Measurements from ENCODE around the gene CTTNBP2. TPM values are rescaled to one million over a fixed set of nuclear protein-coding genes. Genes with fewer than 3 reads are reported as not detected.

Gene CTTNBP2
- total RNA-seq, 4 donors from 2014 or later, result 2.6 to 6.2 (median 4.3) TPM

DNA sequence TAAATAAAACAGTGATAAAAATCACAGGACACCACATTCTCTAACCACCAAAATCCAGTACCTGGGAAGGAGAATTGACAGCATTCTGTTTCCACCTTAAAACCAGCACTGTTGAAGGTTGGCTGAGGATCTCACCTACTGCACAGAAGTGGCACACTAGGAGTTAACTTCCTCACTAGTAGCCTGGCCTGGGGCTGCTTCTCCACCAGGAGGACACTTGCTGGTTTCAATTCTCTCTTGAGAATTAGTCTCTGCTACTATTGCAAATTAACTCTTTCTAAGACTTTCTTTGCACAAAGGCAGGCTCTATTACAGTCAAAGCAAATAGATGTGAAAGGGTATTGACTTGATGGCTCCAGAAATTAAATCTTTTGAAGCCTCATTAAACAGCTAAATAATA, 2.3 kb upstream of the CTTNBP2 start:
- Histone ChIP-seq H3K4me1 (peaks cover 0 to 19% (median 13%) of the 10 kb centered on the region in 4 donors), H3K27me3 (peaks cover 34% of the 10 kb centered on the region), H3K27ac (no peak overlapping the region), H3K36me3 (no peaks in the 10 kb centered on the region), H3K4me3 (no peak overlapping the region), H3K9me3 (no peaks in the 10 kb centered on the region)
- DNase-seq, result no peak
- in situ Hi-C loops (cut with MboI; ENCODE audit: low pct_ligation_motif_present in 1 of 4, low pct_unique_long_range_greater_than_20kb in 1 of 4, low sequenced_read_pairs in 3 of 4) (no loop called here), intact Hi-C loops (cut with DNase I; ENCODE audit: low total_unique reads) (no loop called here)
- TF ChIP-seq POLR2A (IDR thresholded peaks at IDR 0.05), result no peak
- TF ChIP-seq, protein P1, sequence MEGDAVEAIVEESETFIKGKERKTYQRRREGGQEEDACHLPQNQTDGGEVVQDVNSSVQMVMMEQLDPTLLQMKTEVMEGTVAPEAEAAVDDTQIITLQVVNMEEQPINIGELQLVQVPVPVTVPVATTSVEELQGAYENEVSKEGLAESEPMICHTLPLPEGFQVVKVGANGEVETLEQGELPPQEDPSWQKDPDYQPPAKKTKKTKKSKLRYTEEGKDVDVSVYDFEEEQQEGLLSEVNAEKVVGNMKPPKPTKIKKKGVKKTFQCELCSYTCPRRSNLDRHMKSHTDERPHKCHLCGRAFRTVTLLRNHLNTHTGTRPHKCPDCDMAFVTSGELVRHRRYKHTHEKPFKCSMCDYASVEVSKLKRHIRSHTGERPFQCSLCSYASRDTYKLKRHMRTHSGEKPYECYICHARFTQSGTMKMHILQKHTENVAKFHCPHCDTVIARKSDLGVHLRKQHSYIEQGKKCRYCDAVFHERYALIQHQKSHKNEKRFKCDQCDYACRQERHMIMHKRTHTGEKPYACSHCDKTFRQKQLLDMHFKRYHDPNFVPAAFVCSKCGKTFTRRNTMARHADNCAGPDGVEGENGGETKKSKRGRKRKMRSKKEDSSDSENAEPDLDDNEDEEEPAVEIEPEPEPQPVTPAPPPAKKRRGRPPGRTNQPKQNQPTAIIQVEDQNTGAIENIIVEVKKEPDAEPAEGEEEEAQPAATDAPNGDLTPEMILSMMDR (IDR thresholded peaks at IDR 0.05), result peak in 1 of 5 experiments; percentile 3

DNA sequence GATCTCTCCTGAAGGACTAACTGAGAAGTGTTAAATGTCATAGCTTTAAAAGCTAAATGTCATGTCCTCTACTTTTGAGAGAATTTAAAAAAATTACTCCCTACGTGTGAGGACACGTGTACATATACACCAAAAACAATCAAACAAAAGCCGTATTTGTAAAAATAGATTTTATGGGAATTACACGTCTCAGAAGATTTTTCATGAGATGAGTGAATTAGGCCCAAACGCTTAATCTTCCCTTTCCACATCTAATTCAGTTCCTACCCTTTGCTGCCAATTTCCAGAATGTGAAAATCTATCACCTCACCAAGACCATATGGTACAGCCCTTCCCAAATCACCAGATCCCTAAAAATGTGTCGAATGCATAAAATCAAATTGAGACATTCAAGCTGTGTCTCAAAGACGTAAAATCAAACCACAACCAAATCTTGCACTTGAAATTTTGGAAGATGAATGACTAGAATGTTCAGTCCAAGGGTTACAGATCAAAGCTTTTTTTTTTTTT, 1.0 kb upstream of the CTTNBP2 start:
- H3K27ac ChIP-seq, result no peak overlapping the region
- DNase-seq, result no peak
- no peak overlapping the region for H3K4me3 ChIP-seq
- WGBS, 2 donors (ENCODE audit: low coverage in 1 of 2), result 52 to 71% methylated on average over 7 of the region's 7 CpGs
- H3K4me1 ChIP-seq, result peaks cover 0 to 19% (median 13%) of the 10 kb centered on the region in 4 donors
- intact Hi-C loops (cut with DNase I; ENCODE audit: low total_unique reads), result no loop called here
- H3K36me3 ChIP-seq, result no peaks in the 10 kb centered on the region
- no peaks in the 10 kb centered on the region for H3K9me3 ChIP-seq
- TF ChIP-seq, protein P1 (IDR thresholded peaks at IDR 0.05), result no peak
- no peak for TF ChIP-seq POLR2AphosphoS5 (IDR thresholded peaks at IDR 0.05)
- no peak for TF ChIP-seq EP300 (IDR thresholded peaks at IDR 0.05; ENCODE audit: low read depth)
- TF ChIP-seq POLR2A (IDR thresholded peaks at IDR 0.05), result no peak
- H3K27me3 ChIP-seq, result peaks cover 34% of the 10 kb centered on the region
- in situ Hi-C loops (cut with MboI; ENCODE audit: low pct_ligation_motif_present in 1 of 4, low pct_unique_long_range_greater_than_20kb in 1 of 4, low sequenced_read_pairs in 3 of 4), result no loop called here

DNA sequence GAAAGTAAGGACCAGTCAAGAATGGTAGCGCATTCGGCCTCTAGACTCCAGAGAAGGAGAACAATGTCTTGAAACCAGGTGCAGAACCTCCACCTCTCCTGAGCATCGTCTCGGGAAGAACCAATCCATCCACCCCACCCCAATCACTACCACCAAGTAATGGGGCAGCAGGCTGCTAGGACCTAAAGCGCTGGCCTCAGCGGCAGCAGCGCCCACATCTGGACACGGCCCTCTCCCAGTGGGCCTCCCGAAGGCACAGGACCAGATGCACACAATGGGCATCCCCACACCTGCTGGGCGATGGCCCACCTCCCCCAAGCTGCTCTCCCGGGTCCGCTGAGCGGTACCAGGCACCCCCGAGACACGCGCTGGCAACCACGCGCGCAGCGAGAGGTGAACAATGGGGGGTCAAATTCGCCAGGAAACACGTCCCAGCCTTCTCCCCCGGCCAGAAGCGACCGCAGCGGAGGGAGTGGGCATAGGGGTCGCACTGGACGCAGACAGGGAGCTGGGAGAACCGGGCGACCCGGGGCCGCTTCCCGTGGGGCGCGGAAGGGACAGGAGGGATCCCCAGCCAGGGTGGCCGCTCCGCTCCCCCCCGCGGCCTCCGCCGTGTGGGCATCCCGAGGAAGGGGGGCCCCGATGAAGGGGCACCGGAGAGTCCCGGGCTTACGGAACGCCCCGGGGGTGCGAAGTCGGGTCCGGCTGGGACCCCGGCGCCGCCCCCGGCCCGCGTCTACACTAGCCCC, 506 bp downstream of the CTTNBP2 start:
- WGBS, 2 donors (ENCODE audit: low coverage in 1 of 2), result 0 to 4% methylated on average over 3 to 42 of the region's 57 CpGs
- Histone ChIP-seq H3K4me3 (peak overlapping the region; percentile 54 to 86 (median 64)), H3K27ac (peak overlapping the region; percentile 65 to 75 (median 74)), H3K27me3 (peaks cover 34% of the 10 kb centered on the region), H3K36me3 (no peaks in the 10 kb centered on the region), H3K4me1 (peaks cover 0 to 19% (median 13%) of the 10 kb centered on the region in 4 donors), H3K9me3 (no peaks in the 10 kb centered on the region)
- TF ChIP-seq EP300 (IDR thresholded peaks at IDR 0.05; ENCODE audit: low read depth) (no peak), POLR2AphosphoS5 (IDR thresholded peaks at IDR 0.05) (no peak), POLR2A (IDR thresholded peaks at IDR 0.05) (no peak)
- TF ChIP-seq, protein P1 (IDR thresholded peaks at IDR 0.05), result peak in 1 of 5 experiments; percentile 11
- in situ Hi-C loops (cut with MboI; ENCODE audit: low pct_ligation_motif_present in 1 of 4, low pct_unique_long_range_greater_than_20kb in 1 of 4, low sequenced_read_pairs in 3 of 4), result no loop called here
- peak; percentile 8 for DNase-seq
- intact Hi-C loops (cut with DNase I; ENCODE audit: low total_unique reads), result no loop called here

DNA sequence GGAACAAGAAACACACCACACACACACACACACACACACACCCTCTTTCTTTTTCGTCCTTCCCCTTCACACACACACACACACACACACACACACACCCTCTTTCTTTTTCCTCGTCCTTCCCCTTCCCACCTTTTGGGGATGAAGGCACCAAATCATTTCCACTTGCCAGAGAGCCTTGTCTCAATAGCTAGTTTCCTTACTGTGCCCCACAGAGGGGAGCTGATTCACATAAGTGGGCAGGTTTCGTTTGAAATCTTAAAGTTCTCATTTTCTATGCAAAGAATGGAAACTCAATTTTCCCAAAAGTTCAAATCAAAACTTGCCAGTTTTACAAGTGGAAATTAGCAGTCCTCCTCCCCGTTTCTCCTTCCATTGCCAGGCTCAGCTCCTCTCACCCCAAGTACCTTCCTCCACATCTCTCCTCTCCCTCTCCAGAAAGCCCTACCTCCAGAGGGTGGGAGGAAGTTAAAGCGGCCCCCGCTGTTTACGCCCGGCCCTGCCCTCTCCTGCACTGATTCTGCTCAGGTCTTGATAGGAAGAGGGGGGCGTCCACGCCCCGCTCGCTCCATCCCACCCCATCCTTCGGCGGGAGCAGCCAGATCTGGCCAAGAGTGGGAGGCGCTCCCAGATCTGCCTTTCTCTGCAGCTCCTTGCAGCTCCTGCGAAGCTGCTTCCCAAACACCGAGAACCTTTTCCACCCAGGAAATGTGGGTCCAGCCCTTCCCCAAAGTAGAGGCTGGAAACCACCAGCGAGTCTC, 1.3 kb downstream of the CTTNBP2 start:
- Histone ChIP-seq H3K27ac (peak overlapping the region; percentile 65 to 75 (median 74)), H3K9me3 (no peaks in the 10 kb centered on the region), H3K27me3 (peaks cover 34% of the 10 kb centered on the region), H3K4me1 (peaks cover 0 to 19% (median 13%) of the 10 kb centered on the region in 4 donors), H3K4me3 (peak overlapping the region; percentile 54 to 86 (median 64)), H3K36me3 (no peaks in the 10 kb centered on the region)
- intact Hi-C loops (cut with DNase I; ENCODE audit: low total_unique reads) (no loop called here), in situ Hi-C loops (cut with MboI; ENCODE audit: low pct_ligation_motif_present in 1 of 4, low pct_unique_long_range_greater_than_20kb in 1 of 4, low sequenced_read_pairs in 3 of 4) (no loop called here)
- 8 to 10% methylated on average over 8 to 18 of the region's 18 CpGs for WGBS, 2 donors (ENCODE audit: low coverage in 1 of 2)
- DNase-seq, result no peak
- no peak for TF ChIP-seq POLR2AphosphoS5 (IDR thresholded peaks at IDR 0.05)
- no peak for TF ChIP-seq EP300 (IDR thresholded peaks at IDR 0.05; ENCODE audit: low read depth)
- TF ChIP-seq, protein P1 (IDR thresholded peaks at IDR 0.05), result no peak
- TF ChIP-seq POLR2A (IDR thresholded peaks at IDR 0.05), result no peak

Data from transverse colon (tissue), 4 donors.